ENCODE measurements around the gene FBXO34.

DNA sequence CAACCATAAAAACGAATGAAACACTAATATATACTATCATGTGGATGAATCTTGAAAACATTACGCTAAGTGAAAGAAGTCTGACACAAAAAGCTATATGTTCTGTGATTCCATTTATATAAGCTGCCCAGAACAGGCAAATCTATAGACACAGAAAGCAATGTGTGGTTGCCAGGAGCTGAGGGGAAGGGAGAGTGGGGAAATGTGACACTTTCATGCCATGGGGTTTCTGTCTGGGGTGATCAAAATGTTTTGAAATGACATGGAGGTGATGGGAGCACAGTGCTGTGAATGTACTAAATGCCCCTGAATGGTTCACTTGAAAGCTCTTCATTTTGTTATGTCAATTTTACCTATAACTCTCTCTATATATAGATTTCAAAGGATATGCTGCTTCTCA is 110.3 kb downstream of the FBXO34 start:
- TF ChIP-seq, protein P1, sequence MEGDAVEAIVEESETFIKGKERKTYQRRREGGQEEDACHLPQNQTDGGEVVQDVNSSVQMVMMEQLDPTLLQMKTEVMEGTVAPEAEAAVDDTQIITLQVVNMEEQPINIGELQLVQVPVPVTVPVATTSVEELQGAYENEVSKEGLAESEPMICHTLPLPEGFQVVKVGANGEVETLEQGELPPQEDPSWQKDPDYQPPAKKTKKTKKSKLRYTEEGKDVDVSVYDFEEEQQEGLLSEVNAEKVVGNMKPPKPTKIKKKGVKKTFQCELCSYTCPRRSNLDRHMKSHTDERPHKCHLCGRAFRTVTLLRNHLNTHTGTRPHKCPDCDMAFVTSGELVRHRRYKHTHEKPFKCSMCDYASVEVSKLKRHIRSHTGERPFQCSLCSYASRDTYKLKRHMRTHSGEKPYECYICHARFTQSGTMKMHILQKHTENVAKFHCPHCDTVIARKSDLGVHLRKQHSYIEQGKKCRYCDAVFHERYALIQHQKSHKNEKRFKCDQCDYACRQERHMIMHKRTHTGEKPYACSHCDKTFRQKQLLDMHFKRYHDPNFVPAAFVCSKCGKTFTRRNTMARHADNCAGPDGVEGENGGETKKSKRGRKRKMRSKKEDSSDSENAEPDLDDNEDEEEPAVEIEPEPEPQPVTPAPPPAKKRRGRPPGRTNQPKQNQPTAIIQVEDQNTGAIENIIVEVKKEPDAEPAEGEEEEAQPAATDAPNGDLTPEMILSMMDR (IDR thresholded peaks at IDR 0.05), result no peak
- TF ChIP-seq POLR2A (IDR thresholded peaks at IDR 0.05), result no peak

All from esophagus squamous epithelium (tissue), 4 donors.